Karpas-422 (cell line): ENCODE measurements around the gene NAA38. TPM values are rescaled to one million over a fixed set of nuclear protein-coding genes. Genes with fewer than 3 reads are reported as not detected.

Experiments used
- DNase-seq: peaks from one replicate; pipeline ENCODE4 v3.0.0-alpha.2; 2015
- H2AFZ ChIP-seq: fragments of 200-600 bp; sonication (generic); 2 replicates; pipeline ENCODE4 v1.6.1; 2014; ENCODE audit warnings: antibody characterized with exemption, low read length, mixed read lengths
- H3K27ac ChIP-seq: fragments of 200-600 bp; sonication (generic); 2 replicates; pipeline ENCODE4 v1.5.1; 2014; ENCODE audit warnings: mild to moderate bottlenecking, low read length, moderate library complexity
- H3K27me3 ChIP-seq: fragments of 200-600 bp; sonication (generic); 2 replicates; pipeline ENCODE4 v1.6.1; 2014; ENCODE audit warnings: low read length, mixed read lengths
- H3K36me3 ChIP-seq: fragments of 200-600 bp; sonication (generic); 2 replicates; pipeline ENCODE4 v1.6.1; 2014; ENCODE audit warnings: low read length, mixed read lengths; ENCODE audit not compliant: insufficient read depth
- H3K4me1 ChIP-seq: fragments of 200-600 bp; sonication (generic); 2 replicates; pipeline ENCODE4 v1.6.1; 2014; ENCODE audit warnings: mild to moderate bottlenecking, low read length, mixed read lengths
- H3K4me2 ChIP-seq: fragments of 200-600 bp; sonication (generic); 2 replicates; pipeline ENCODE4 v1.6.1; 2014; ENCODE audit warnings: low read length, low read depth, mild to moderate bottlenecking; ENCODE audit not compliant: poor library complexity, severe bottlenecking
- H3K4me3 ChIP-seq: fragments of 200-600 bp; sonication (generic); 2 replicates; pipeline ENCODE4 v1.5.1; 2014; ENCODE audit warnings: mild to moderate bottlenecking, antibody characterized with exemption, low read length, mixed read lengths
- H3K79me2 ChIP-seq: fragments of 200-600 bp; sonication (generic); 2 replicates; pipeline ENCODE4 v1.6.1; 2014; ENCODE audit warnings: mild to moderate bottlenecking, low read length, mixed read lengths
- H3K9ac ChIP-seq: fragments of 200-600 bp; sonication (generic); 2 replicates; pipeline ENCODE4 v1.6.0; 2014; ENCODE audit warnings: low read length
- H3K9me2 ChIP-seq: fragments of 200-600 bp; sonication (generic), shearing (Covaris generic); replicated peaks from 2 replicates; pipeline ENCODE4 v1.6.0; 2014; ENCODE audit warnings: mild to moderate bottlenecking, low read length, moderate library complexity; ENCODE audit not compliant: insufficient read depth
- H3K9me3 ChIP-seq: fragments of 300-700, 200-600 bp; sonication (generic); 2 replicates; pipeline ENCODE4 v1.6.1; 2014; ENCODE audit warnings: low read length, mixed read lengths
- H4K20me1 ChIP-seq: fragments of 200-600 bp; sonication (generic); 2 replicates; pipeline ENCODE4 v1.6.1; 2014; ENCODE audit warnings: mild to moderate bottlenecking, antibody characterized with exemption, low read length, low read depth; ENCODE audit not compliant: insufficient read depth
- total RNA-seq: library from RNA; depleted of rRNA; stranded (reverse); fragments of >200 nt; shearing (Covaris generic); gene quantifications from 2 replicates; pipeline ENCODE4 v1.2.3, GENCODE V29; 2014; ENCODE audit warnings: low replicate concordance

The NAA38 gene
- total RNA-seq, 1 experiment from 2014 or later, result 321 TPM

DNA sequence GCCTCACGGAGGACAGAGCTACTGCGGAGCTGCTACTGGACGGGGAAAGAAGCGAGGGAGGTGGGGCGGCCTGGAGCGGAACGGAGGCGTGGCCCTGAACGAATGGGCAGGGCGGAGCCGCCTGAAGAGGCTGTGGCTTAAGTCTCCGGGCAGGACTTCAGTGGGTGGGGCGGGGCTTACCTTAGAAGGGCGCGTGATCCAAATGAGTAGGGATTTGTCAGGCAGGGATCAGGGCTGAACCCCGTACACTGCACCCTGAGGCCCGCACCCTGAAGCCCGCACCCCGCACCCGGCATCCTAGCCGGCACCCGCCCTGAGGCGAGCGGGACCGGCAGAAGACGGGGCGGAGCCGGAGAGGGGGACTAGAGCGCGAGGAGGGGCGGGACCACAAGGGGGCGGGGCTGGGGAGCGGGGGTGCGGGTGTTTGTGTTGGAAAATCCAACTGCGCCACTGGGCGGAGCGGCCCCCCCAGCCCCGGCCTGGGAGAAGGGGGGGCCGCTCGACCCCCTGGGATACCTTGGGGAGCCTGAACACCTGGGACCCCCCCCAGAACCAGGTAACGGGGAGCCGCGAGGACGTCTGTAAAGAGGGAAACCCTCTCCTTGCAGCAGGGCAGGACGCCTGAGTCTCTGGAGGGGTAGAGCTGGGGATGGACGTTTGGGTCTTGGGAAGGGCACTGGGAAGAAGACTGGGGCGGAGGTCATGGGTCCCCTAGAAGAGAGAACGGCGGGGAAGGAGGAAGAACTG, 23.4 kb downstream of the NAA38 start, which contains the start of gene KDM6B:
KDM6B (plus strand) TSS at position 423 of the 747 bp plus-strand sequence. CDS start 11,338 bp downstream, outside the sequence.
- peak within 1 kb of the TSS; percentile 97 for H3K27ac ChIP-seq
- H3K27me3 ChIP-seq, result no peaks in the 10 kb centered on the region
- DNase-seq, result peak; percentile 94
- H3K4me3 ChIP-seq, result peak within 1 kb of the TSS; percentile 81
- H3K36me3 ChIP-seq, result no peaks in the 10 kb centered on the region
- peaks cover 38% of the 10 kb centered on the region for H3K4me1 ChIP-seq
- no peaks in the 10 kb centered on the region for H3K9me3 ChIP-seq
- H3K4me2 ChIP-seq, result peak within 1 kb of the TSS; percentile 97
- H3K9me2 ChIP-seq, result no peaks in the 10 kb centered on the region
- H3K79me2 ChIP-seq, result no peaks in the 10 kb centered on the region; the same call in 1 of the 2 replicates
- H3K9ac ChIP-seq, result peak within 1 kb of the TSS; percentile 81
- no peaks in the 10 kb centered on the region for H4K20me1 ChIP-seq
- H2AFZ ChIP-seq, result peak within 1 kb of the TSS; percentile 34; the same call in 1 of the 2 replicates

DNA sequence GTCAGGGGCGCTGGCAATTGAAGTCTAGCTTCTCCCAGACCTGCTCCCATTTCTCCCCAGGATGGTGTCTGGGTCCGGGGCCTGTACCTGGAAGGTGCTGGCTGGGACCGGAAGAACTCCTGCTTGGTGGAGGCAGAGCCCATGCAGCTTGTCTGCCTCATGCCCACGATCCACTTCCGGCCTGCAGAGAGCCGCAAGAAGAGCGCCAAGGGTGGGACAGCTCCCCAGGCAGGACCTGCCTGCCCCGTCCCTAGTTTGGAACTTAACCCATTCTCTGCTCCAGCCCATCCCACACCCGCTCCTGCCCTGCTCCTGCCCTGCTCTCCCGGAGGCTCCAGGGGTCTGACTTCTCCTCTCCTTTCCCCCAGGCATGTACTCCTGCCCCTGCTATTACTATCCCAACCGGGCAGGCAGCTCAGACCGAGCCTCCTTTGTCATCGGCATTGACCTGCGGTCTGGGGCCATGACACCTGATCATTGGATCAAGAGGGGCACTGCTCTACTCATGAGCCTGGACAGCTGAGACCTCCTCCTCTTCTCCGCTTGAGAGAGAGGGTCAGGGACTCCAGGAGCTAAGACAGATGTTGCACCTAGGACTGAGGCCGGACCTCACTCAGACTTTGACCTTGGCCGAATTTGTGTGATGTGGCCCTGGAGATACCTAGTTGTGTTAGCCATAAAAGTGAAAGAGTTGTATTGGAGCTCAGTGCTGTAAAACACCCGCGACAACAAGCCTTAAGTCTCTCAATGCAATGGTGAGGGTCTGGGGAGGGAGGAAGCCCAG, 24.2 kb downstream of the NAA38 start:
- DNase-seq, result no peak
- H3K4me2 ChIP-seq, result peak overlapping the region; percentile 97
- no peaks in the 10 kb centered on the region for H3K36me3 ChIP-seq
- H4K20me1 ChIP-seq, result no peaks in the 10 kb centered on the region
- no peak overlapping the region for H3K27ac ChIP-seq
- H3K9me2 ChIP-seq, result no peaks in the 10 kb centered on the region
- no peaks in the 10 kb centered on the region for H3K9me3 ChIP-seq
- no peaks in the 10 kb centered on the region for H3K27me3 ChIP-seq
- no peaks in the 10 kb centered on the region for H3K79me2 ChIP-seq
- peaks cover 31% of the 10 kb centered on the region for H3K4me1 ChIP-seq
- H2AFZ ChIP-seq, result peak overlapping the region; percentile 34; the same call in 1 of the 2 replicates
- H3K9ac ChIP-seq, result peak overlapping the region; percentile 81
- peak overlapping the region; percentile 81 for H3K4me3 ChIP-seq

DNA sequence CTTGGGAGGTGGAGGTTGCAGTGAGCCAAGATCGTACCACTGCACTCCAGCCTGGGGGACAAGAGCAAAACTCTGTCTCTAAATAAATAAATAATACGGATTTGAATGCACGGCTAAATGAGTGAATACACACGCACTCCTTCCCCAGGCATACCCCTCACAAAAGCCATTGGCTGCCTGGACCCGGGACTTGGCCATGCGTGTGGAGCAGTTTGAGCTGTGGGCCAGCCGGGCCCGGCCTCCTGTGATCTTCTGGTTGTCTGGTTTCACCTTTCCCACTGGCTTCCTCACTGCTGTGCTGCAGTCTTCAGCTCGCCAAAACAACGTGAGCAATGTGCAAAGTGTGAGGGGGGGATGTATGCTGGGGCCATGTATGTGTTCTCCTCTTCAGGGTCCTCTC, 24.9 kb downstream of the NAA38 start:
- Histone ChIP-seq H3K9ac (no peak overlapping the region), H3K4me3 (no peak overlapping the region), H3K79me2 (no peaks in the 10 kb centered on the region), H3K27me3 (no peaks in the 10 kb centered on the region), H3K4me2 (no peak overlapping the region), H3K36me3 (no peaks in the 10 kb centered on the region), H3K9me3 (no peaks in the 10 kb centered on the region), H3K27ac (no peak overlapping the region), H4K20me1 (no peaks in the 10 kb centered on the region), H2AFZ (no peak overlapping the region), H3K9me2 (no peaks in the 10 kb centered on the region), H3K4me1 (peaks cover 26% of the 10 kb centered on the region)
- DNase-seq, result no peak

DNA sequence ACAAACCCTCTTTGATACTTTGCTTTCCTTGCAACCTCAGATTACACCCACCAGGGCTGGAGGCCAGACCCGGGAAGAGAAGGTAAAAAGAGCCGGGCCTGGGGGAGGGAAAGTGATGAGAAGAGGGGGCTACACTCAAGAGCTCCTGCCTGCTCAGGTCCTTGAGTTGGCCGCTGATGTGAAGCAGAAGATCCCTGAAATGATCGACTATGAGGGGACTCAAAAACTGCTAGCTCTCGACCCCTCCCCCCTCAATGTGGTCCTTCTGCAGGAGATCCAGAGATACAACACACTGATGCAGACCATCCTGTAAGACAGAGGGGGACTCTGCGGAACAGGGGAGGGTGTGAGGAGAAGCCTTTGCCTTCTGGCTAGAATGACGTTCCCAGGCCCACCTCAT, 26.1 kb downstream of the NAA38 start:
- Histone ChIP-seq H3K9me2 (no peaks in the 10 kb centered on the region), H3K4me1 (peaks cover 14% of the 10 kb centered on the region), H3K9ac (no peak overlapping the region), H3K4me3 (no peak overlapping the region), H3K9me3 (no peaks in the 10 kb centered on the region), H3K79me2 (no peaks in the 10 kb centered on the region), H4K20me1 (no peaks in the 10 kb centered on the region), H3K36me3 (no peaks in the 10 kb centered on the region), H3K27me3 (no peaks in the 10 kb centered on the region), H3K27ac (no peak overlapping the region), H2AFZ (no peak overlapping the region), H3K4me2 (no peak overlapping the region)
- DNase-seq, result no peak

DNA sequence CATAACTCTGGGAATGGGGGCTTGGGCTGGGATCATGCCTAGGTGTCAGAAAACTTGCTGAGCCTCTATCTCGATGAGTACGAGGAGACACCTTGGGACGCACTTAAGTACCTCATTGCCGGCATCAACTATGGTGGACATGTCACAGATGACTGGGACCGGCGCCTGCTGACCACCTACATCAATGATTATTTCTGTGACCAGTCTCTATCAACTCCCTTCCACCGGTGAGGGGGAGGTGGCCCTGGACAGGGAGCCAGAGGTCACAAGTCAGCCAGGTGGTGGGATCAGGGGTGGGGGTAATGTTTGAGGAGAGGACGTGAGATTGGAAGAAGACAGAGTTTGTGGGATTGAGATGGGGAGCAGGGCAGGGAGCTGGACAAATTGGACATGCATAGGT, 26.7 kb downstream of the NAA38 start:
- H2AFZ ChIP-seq, result no peak overlapping the region
- no peaks in the 10 kb centered on the region for H4K20me1 ChIP-seq
- H3K27ac ChIP-seq, result no peak overlapping the region
- H3K4me1 ChIP-seq, result peaks cover 9% of the 10 kb centered on the region
- no peak for DNase-seq
- H3K9me2 ChIP-seq, result no peaks in the 10 kb centered on the region
- no peaks in the 10 kb centered on the region for H3K79me2 ChIP-seq
- H3K9me3 ChIP-seq, result no peaks in the 10 kb centered on the region
- no peak overlapping the region for H3K4me2 ChIP-seq
- no peak overlapping the region for H3K9ac ChIP-seq
- H3K4me3 ChIP-seq, result no peak overlapping the region
- H3K27me3 ChIP-seq, result no peaks in the 10 kb centered on the region
- no peaks in the 10 kb centered on the region for H3K36me3 ChIP-seq

DNA sequence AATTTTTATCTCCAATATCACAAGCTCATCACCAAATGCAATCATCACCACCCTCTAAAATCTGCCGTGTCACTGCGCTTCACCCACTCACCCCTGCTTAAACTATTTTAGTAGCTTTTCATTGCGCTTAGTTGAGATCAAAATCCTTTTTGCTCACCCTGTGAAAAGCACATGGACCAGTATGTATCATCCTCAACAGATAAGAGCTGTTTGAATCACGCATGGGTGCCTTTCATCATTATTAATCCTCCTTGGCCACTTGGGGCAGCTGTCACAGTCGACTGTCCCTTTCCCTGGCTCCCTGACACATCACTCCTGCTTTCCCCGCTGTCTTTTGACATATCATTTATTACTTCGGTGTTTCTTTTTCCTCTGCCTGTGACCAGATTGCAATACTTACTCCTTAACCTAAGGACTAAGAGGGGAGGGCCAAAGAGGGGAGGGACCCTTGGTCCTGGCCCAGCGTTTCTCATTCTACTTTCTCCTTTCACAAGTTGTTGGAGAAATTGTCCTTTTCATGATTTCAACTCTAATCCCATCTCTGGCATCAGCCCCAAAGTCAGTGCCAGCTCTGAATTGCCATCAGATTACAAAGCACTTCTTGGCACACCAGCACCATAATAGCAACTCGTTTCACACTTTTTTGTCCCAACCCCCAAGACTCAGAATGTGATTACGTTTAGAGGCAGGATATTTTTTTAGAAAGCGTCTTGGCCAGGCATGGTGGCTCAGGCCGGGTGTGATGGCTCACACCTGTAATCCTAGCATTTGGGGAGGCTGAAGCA, 32.0 kb downstream of the NAA38 start:
- Histone ChIP-seq H3K9me3 (no peaks in the 10 kb centered on the region), H4K20me1 (no peaks in the 10 kb centered on the region), H3K4me1 (peaks cover 10% of the 10 kb centered on the region), H3K9me2 (no peaks in the 10 kb centered on the region), H3K4me3 (no peak overlapping the region), H3K27ac (no peak overlapping the region), H3K36me3 (no peaks in the 10 kb centered on the region), H3K4me2 (no peak overlapping the region), H3K9ac (no peak overlapping the region), H3K27me3 (no peaks in the 10 kb centered on the region), H3K79me2 (no peaks in the 10 kb centered on the region), H2AFZ (no peak overlapping the region)
- peak; percentile 43 for DNase-seq

DNA sequence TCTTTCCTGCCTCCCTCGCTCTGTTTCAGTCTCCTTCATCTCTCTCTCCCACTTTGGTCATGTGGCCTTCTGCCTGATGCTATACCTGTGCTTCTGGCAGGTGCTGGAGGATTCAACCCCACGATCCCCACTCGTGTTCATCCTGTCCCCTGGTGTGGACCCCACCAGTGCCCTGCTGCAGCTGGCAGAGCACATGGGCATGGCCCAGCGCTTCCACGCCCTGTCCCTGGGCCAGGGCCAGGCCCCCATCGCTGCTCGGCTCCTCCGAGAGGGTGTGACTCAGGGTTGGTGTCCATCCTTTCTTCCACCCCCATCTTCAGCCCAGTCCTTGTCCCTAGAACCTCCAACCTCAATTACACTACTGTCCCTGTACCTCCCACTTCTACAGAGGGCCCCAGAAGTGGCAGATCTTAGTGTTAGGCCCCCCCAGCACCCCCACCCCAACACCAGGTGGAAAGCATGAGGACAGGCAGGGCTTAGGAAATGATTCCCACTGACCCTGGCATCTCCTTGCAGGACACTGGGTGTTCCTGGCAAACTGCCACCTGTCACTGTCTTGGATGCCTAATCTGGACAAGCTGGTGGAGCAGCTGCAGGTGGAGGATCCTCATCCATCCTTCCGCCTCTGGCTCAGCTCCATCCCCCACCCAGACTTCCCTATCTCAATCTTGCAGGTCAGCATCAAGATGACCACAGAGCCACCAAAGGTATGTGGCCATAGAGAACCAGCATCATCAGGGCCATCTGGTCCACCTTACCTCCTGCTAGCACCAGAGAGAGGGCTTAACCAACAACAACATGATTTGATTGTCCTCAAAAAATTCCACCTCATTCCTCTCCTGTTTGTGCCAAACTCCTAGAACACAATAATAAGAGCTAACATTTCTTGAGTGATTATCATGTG, 33.1 kb downstream of the NAA38 start:
- DNase-seq, result no peak
- Histone ChIP-seq H3K9me2 (no peaks in the 10 kb centered on the region), H2AFZ (no peak overlapping the region), H3K36me3 (no peaks in the 10 kb centered on the region), H3K79me2 (no peaks in the 10 kb centered on the region), H3K9ac (no peak overlapping the region), H3K4me3 (no peak overlapping the region), H4K20me1 (no peaks in the 10 kb centered on the region), H3K27me3 (no peaks in the 10 kb centered on the region), H3K4me2 (no peak overlapping the region), H3K27ac (no peak overlapping the region), H3K9me3 (no peaks in the 10 kb centered on the region), H3K4me1 (peaks cover 10% of the 10 kb centered on the region)
